Natural killer cell treated with Interleukin-12 subunit alpha and Interleukin-12 subunit beta and Interleukin-15 and Interleukin-18, amount 100 ng/mL, for 72 hours (primary cell): ENCODE results near the gene FST. TPM values are rescaled to one million over a fixed set of nuclear protein-coding genes. Genes with fewer than 3 reads are reported as not detected.

Experiments used
- ATAC-seq, 2 donors: fragments of 150-1000 bp; cut with Tn5 transposase in 1 of 2; sonication (Bioruptor Pico), chemical (Tn5 transposase) in 1 of 2; 2 replicates each; pipeline ENCODE4 v1.10.0; 2021
- DNase-seq: peaks from one replicate; pipeline ENCODE4 v3.0.0; 2022; ENCODE audit warnings: low spot score
- H3K27ac Mint-ChIP-seq, 2 donors: 1 replicate in 1 of 2; 2 replicates in 1 of 2; pipeline ENCODE4 v1.8.0; 2022; ENCODE audit warnings: mixed read lengths in 2 of 2, mild to moderate bottlenecking in 1 of 2, moderate library complexity in 1 of 2
- H3K27me3 Mint-ChIP-seq, 2 donors: 1 replicate in 1 of 2; 2 replicates in 1 of 2; pipeline ENCODE4 v1.8.0; 2022; ENCODE audit warnings: mixed read lengths in 2 of 2
- H3K36me3 Mint-ChIP-seq: one replicate; pipeline ENCODE4 v1.8.0; 2022; ENCODE audit warnings: mixed read lengths
- H3K4me1 Mint-ChIP-seq, 2 donors: 1 replicate in 1 of 2; 2 replicates in 1 of 2; pipeline ENCODE4 v1.8.0; 2022; ENCODE audit warnings: low read depth in 2 of 2, mixed read lengths in 2 of 2, mild to moderate bottlenecking in 1 of 2
- H3K4me3 Mint-ChIP-seq: one replicate; pipeline ENCODE4 v1.8.0; 2022; ENCODE audit warnings: mixed read lengths
- H3K9me3 Mint-ChIP-seq: 2 replicates; pipeline ENCODE4 v1.8.0; 2022; ENCODE audit warnings: mixed read lengths
- total RNA-seq, 2 donors: library from RNA; stranded (reverse); gene quantifications; one replicate each; pipeline ENCODE4 v1.2.3, GENCODE V29; 2022

The FST gene
- total RNA-seq, 2 donors from 2014 or later: not detected

DNA sequence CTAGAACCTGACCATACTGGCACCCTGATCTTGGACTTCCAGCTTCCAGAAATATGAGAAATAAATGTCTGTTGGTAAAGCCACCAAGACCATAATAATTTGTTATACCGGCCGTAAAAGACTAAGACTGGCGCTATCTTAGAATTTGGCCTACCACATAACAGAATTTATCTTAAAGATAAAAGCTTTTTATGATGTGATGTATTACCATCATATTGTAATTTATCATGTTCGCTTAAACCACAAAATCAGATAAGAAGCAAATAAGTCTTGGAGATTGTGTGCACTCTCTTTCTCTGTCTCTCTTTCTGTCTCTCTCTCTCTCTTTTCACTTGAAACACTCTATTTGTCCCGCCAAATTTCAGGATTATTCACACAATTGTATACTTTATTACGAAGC lies 35.6 kb downstream of the FST start:
- no peaks in the 10 kb centered on the region for H3K4me1 Mint-ChIP-seq
- H3K27ac Mint-ChIP-seq: no peak overlapping the region
- ATAC-seq (no peak), DNase-seq (no peak)
- no peak overlapping the region for H3K4me3 Mint-ChIP-seq
- H3K9me3 Mint-ChIP-seq: peaks cover 5% of the 10 kb centered on the region
- peaks cover 3% of the 10 kb centered on the region for H3K36me3 Mint-ChIP-seq
- H3K27me3 Mint-ChIP-seq: peaks cover 0 to 23% of the 10 kb centered on the region in 2 donors

- Mint-ChIP-seq H3K9me3 (peaks cover 2% of the 10 kb centered on the region), H3K36me3 (no peaks in the 10 kb centered on the region), H3K27me3 (peaks cover 4 to 46% of the 10 kb centered on the region in 2 donors), H3K27ac (no peak overlapping the region), H3K4me3 (no peak overlapping the region), H3K4me1 (no peaks in the 10 kb centered on the region)
- ATAC-seq: no peak
- no peak for DNase-seq
Measured at GRCh38 chr5:53520813-53521212, 40.4 kb downstream of the FST start.

Other genes with a start within 250 kb of the FST start
- 10 to 100 TPM; 32.7 to 48.5 TPM for gene NDUFS4, start 80.0 kb downstream of the FST start, total RNA-seq